ENCODE results near the gene SERHL2.
"Not testable (repeated sequence)": the region's sequence is repeated elsewhere in the genome, so short reads cannot be mapped to it uniquely, and the experiment has no call there.

Gene SERHL2

GRCh38 chr22:42608823-42609361 is 55.1 kb downstream of the SERHL2 start:
- no peak for DNase-seq

GRCh38 chr22:42610186-42610585 is 56.4 kb downstream of the SERHL2 start:
- no peak for DNase-seq

GRCh38 chr22:42611051-42611450 is 57.3 kb downstream of the SERHL2 start:
- DNase-seq, result no peak

GRCh38 chr22:42612336-42612735 is 58.6 kb downstream of the SERHL2 start:
- DNase-seq, result no peak

GRCh38 chr22:42613872-42614301 is 60.1 kb downstream of the SERHL2 start:
- no peak for DNase-seq

- peak; percentile 96 for DNase-seq
Measured at GRCh38 chr22:42614312-42615091, 60.7 kb downstream of the SERHL2 start, which contains the start of gene POLDIP3. POLDIP3 (minus strand) TSS chr22:42614883; CDS start chr22:42614857, 26 bp downstream.

GRCh38 chr22:42615092-42615859 is 61.5 kb downstream of the SERHL2 start:
- DNase-seq, result peak; percentile 74

GRCh38 chr22:42615860-42616175 is 62.1 kb downstream of the SERHL2 start:
- DNase-seq, result not testable (repeated sequence)

GRCh38 chr22:42617155-42617983 is 63.6 kb downstream of the SERHL2 start:
- DNase-seq, result no peak

- DNase-seq, result no peak
Measured at GRCh38 chr22:42619261-42620063, 65.7 kb downstream of the SERHL2 start.

- no peak for DNase-seq
Measured at GRCh38 chr22:42620084-42620483, 66.3 kb downstream of the SERHL2 start.

- DNase-seq, result no peak
Measured at GRCh38 chr22:42621505-42622002, 67.8 kb downstream of the SERHL2 start.

GRCh38 chr22:42622061-42622710 is 68.4 kb downstream of the SERHL2 start:
- DNase-seq, result no peak

GRCh38 chr22:42623301-42623751 is 69.6 kb downstream of the SERHL2 start:
- DNase-seq, result no peak

All from NCI-H2029 (cell line).